Fibroblast of pulmonary artery (primary cell): Measurements from ENCODE around the gene GPR160.
"Not testable (repeated sequence)": the region's sequence is repeated elsewhere in the genome, so short reads cannot be mapped to it uniquely, and the experiment has no call there.

Experiments used
- DNase-seq: peaks from one replicate; pipeline ENCODE4 v3.0.0-alpha.2; 2010; ENCODE audit warnings: low read depth
- H3K4me3 ChIP-seq: replicated peaks from 2 replicates; pipeline ENCODE4 v1.5.1; 2011; ENCODE audit warnings: low read depth, mild to moderate bottlenecking, control low read depth, low read length, moderate library complexity
- TF ChIP-seq, protein P1 (sequence below): IDR thresholded peaks from 2 replicates; pipeline ENCODE4 v1.5.1; 2011; ENCODE audit warnings: mild to moderate bottlenecking, control low read depth, low read length, inconsistent platforms; ENCODE audit errors: missing control alignments

GPR160 gene

DNA sequence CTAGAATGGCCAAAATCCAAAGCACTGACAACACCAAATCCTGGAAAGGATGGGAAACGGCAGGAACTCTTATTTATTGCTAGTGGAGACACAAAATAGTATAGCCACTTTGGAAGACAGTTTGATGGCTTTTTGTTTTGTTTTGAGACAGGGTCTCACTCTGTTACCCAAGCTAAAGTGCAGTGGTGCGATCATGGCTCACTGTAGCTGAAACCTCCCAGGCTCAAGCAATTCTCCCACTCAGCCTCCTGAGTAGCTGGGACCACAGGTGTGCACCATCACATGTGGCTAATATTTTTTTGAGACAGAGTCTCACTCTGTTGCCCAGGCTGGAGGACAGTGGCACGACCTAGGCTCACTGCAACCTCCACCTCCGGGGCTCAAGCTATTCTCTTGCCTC lies 27.3 kb upstream of the GPR160 start:
- TF ChIP-seq, protein P1, sequence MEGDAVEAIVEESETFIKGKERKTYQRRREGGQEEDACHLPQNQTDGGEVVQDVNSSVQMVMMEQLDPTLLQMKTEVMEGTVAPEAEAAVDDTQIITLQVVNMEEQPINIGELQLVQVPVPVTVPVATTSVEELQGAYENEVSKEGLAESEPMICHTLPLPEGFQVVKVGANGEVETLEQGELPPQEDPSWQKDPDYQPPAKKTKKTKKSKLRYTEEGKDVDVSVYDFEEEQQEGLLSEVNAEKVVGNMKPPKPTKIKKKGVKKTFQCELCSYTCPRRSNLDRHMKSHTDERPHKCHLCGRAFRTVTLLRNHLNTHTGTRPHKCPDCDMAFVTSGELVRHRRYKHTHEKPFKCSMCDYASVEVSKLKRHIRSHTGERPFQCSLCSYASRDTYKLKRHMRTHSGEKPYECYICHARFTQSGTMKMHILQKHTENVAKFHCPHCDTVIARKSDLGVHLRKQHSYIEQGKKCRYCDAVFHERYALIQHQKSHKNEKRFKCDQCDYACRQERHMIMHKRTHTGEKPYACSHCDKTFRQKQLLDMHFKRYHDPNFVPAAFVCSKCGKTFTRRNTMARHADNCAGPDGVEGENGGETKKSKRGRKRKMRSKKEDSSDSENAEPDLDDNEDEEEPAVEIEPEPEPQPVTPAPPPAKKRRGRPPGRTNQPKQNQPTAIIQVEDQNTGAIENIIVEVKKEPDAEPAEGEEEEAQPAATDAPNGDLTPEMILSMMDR = no peak
- no peak for DNase-seq
- no peak overlapping the region for H3K4me3 ChIP-seq

DNA sequence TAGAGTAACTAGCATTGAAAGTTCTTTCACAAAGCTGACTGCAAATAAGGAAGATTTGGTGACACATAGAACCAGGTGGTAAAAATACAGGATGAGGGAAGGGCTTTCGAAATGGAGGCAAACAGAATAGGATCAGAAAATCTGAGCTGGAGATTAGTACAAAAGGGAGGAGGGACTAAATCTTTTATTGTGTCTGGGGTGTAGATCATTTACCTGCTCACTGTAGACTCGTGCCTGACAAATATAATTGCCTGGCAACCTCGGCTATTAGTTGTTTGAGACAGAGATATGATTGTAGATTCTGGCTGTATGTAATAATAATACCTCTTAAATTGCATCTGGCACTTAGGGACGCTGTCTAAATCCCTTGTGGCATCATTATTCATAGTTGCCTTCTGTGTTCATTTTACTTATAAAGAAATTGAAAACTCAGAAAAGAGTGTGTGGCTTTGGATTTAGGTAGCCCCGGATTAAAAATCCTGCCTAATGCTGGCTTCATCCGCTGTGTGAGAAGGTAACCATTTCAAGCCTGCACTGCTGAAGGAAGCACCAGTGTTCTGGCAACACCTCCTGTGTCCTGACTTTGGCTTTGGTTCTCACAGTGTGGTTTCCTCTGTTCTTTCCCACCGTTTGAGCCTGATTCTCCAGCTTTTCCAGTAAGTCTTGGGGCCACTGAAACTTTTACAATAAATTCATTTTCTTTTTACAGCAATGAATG lies 25.0 kb upstream of the GPR160 start:
- no peak for DNase-seq
- TF ChIP-seq, protein P1 = no peak
- H3K4me3 ChIP-seq = no peak overlapping the region

DNA sequence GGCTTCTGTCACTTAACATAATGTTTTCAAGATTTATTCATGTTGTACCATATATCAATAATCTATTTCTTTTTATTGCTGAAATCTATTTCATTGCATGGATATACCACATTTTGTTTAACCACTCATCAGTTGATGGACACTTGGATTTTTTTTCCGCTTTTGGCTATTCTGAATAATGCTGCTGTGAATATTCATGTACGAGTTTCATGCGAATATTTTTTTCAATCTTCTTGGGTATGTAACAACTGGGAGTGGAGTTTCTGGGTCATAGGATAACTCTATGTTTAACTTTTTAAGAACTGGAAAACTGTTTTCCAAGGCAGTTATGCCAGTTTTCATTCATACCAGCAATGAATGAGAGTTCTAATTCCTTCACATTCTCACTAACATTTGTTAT lies 21.7 kb upstream of the GPR160 start:
- no peak for DNase-seq
- TF ChIP-seq, protein P1 = no peak
- no peak overlapping the region for H3K4me3 ChIP-seq

DNA sequence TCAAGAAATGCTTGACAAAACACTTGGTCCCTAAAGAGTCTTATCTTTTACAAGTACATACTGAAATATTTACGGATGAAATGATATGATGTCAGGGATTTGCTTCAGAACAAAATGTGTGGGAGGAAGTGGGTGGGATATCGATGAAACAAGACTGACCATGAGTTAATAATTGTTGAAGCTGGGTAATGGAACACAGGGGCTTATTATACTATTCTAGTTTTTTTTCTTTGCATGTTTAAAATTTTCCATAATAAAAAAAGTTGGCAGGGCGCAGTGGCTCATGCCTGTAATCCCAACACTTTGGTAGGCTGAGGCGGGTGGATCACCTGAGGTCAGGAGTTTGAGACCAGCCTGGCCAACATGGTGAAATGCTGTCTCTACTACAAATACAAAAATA lies 18.5 kb upstream of the GPR160 start:
- not testable (repeated sequence) for DNase-seq, H3K4me3 ChIP-seq

DNA sequence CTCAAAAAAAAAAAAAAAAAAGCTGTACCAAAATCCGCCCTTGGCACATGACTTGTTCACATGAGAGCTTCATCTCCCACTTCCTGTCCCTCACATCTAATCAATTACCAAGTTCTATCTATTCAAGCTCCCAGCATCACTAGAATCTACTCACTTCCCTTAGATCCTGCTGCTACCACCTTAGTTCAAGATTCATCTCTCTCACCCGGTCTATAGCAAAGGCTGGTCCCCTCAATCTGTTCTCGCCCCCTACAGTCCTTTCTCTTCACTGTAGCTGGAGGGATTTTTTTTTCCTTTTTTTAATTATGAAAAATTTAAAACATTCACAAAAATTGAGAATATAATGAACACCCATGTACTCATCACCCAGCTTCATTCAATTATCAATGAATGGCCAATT lies 16.7 kb upstream of the GPR160 start:
- H3K4me3 ChIP-seq = no peak overlapping the region
- DNase-seq = no peak
- TF ChIP-seq, protein P1 = peak; percentile 37

DNA sequence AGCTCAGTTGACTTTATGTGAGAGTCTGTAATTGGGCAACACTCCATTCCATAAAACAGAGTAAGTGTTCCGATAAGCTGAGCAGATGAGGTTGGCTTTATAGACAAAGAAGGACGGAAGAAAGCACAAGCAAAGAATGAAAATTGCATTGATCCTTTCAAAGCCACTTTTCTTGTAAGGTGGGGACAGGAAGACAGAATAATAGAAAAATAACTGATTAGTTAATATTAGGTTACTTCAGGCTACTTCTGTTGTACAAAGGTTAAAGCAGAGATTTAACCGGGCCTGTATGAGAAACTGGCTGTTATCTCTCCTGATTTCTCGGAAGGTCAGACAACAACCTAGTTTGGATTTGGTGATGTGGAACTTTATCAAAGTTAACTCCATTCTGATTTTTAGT lies 15.5 kb upstream of the GPR160 start:
- TF ChIP-seq, protein P1 = no peak

DNA sequence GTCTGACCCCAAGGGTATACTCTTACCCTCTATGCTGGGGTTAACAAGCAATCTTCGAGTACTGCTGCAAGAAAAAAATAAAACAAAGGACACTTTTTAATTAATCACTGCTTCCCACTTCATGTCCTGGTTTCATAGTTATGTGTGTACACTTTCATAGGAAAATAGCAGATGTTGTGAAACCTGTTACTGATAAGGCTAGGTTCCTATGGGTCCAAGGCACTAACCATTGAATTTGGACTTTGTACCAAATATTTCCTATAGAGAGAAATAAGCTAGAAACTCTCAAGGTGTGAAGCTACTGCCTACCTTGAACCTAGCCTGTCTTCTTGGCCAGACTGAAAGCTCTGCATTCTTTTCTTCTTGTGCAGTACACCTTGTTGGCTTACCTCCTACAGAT lies 14.6 kb upstream of the GPR160 start:
- no peak overlapping the region for H3K4me3 ChIP-seq
- TF ChIP-seq, protein P1 = no peak
- no peak for DNase-seq

More for the DNA sequence above, 15.5 kb upstream of the GPR160 start:
- no peak for DNase-seq
- H3K4me3 ChIP-seq = no peak overlapping the region
